Measurements from ENCODE around the gene ZNF740.

The ZNF740 gene

DNA sequence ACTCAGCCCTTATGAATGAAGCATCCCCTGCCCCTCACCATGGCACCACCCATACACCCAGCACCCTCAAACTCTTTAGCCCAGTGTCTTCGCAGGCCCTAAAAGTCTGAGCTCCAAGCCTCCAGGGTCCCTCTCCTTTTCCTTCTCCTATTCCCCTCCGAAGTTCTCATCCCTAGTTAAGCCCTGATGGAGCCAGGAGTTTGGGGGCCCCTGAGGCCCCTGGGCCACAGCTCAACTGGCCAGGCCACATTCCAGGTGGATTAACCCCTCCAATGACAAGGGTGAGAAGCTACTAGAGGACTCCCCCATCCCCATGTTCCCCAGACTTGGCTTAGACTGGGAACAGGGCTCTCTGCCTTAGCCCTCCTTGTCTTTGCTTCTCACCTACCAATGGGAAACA, 48.9 kb downstream of the ZNF740 start:
- no peaks in the 10 kb centered on the region for H3K9me3 ChIP-seq (ENCODE audit: insufficient read depth, low read depth, low read length)
- H3K9me2 ChIP-seq (replicated peaks; ENCODE audit: low read depth, low read length): no peaks in the 10 kb centered on the region
- peaks cover 19% of the 10 kb centered on the region for H3K4me1 ChIP-seq (ENCODE audit: insufficient read depth, low read length, poor library complexity, severe bottlenecking)
- H3K36me3 ChIP-seq (ENCODE audit: insufficient read depth, low read length): no peaks in the 10 kb centered on the region
- H4K20me1 ChIP-seq (ENCODE audit: insufficient read depth, low read length, poor library complexity, severe bottlenecking): no peaks in the 10 kb centered on the region
- H3K4me3 ChIP-seq (ENCODE audit: low read length, poor library complexity, severe bottlenecking): no peak overlapping the region
- H3F3A ChIP-seq (ENCODE audit: low read depth): no peaks in the 10 kb centered on the region
- no peak overlapping the region for H3K4me2 ChIP-seq (ENCODE audit: low read depth, low read length, poor library complexity, severe bottlenecking)
- H2AFZ ChIP-seq (ENCODE audit: low read length): no peak overlapping the region
- no peaks in the 10 kb centered on the region for H3K79me2 ChIP-seq (ENCODE audit: insufficient read depth, low read length)
- no peaks in the 10 kb centered on the region for H3K27me3 ChIP-seq (ENCODE audit: insufficient read depth, low read length, poor library complexity, severe bottlenecking)
- TF ChIP-seq, protein P1, sequence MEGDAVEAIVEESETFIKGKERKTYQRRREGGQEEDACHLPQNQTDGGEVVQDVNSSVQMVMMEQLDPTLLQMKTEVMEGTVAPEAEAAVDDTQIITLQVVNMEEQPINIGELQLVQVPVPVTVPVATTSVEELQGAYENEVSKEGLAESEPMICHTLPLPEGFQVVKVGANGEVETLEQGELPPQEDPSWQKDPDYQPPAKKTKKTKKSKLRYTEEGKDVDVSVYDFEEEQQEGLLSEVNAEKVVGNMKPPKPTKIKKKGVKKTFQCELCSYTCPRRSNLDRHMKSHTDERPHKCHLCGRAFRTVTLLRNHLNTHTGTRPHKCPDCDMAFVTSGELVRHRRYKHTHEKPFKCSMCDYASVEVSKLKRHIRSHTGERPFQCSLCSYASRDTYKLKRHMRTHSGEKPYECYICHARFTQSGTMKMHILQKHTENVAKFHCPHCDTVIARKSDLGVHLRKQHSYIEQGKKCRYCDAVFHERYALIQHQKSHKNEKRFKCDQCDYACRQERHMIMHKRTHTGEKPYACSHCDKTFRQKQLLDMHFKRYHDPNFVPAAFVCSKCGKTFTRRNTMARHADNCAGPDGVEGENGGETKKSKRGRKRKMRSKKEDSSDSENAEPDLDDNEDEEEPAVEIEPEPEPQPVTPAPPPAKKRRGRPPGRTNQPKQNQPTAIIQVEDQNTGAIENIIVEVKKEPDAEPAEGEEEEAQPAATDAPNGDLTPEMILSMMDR (conservative IDR thresholded peaks at IDR 0.05; ENCODE audit: low read length): no peak
- TF ChIP-seq EZH2phosphoT487 (IDR thresholded peaks at IDR 0.05; ENCODE audit: borderline replicate concordance): no peak
- H3K9ac ChIP-seq (ENCODE audit: low read depth, low read length, poor library complexity, severe bottlenecking): no peak overlapping the region

DNA sequence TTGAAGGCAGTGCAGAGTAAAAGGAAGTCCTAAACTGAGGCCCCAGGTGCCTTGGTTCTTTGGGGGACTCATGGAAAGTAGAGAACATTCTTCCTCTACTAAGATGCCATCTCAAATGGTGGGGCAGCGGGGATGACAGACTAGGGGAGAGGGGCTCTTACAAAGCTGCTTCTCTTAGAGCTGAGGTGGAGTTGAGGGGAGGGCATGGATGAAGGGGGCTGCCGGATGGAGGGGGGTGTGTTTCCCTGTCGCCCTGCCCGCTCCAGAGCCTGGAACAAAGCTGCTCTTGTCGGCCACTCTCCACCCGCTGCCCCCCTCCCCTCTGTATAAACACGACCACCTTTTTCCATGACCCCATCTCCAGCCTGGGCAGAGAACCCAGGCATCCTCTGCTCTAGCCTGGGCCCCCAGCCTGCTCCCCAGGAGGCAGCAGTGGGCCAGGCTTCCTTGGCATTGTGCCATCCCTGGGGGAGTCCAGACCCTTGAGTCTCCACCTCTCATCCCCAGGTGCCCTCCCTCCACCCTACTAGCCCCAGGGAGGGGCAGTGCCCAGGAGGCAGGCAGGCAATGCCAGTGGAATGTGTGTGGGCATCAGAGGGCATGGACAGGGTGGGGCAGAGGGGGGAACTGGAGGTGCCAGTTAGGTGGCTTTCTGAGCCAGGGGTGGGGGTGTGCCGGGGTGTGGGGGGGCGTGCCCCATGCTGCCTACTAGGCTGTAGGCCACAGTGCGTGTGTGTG, 49.8 kb downstream of the ZNF740 start:
- H3K9me3 ChIP-seq (ENCODE audit: insufficient read depth, low read depth, low read length): no peaks in the 10 kb centered on the region
- H3K79me2 ChIP-seq (ENCODE audit: insufficient read depth, low read length): no peaks in the 10 kb centered on the region
- no peak overlapping the region for H3K4me2 ChIP-seq (ENCODE audit: low read depth, low read length, poor library complexity, severe bottlenecking)
- no peaks in the 10 kb centered on the region for H3K36me3 ChIP-seq (ENCODE audit: insufficient read depth, low read length)
- no peak overlapping the region for H2AFZ ChIP-seq (ENCODE audit: low read length)
- H3K4me3 ChIP-seq (ENCODE audit: low read length, poor library complexity, severe bottlenecking): no peak overlapping the region
- H4K20me1 ChIP-seq (ENCODE audit: insufficient read depth, low read length, poor library complexity, severe bottlenecking): no peaks in the 10 kb centered on the region
- no peak overlapping the region for H3K9ac ChIP-seq (ENCODE audit: low read depth, low read length, poor library complexity, severe bottlenecking)
- no peaks in the 10 kb centered on the region for H3K27me3 ChIP-seq (ENCODE audit: insufficient read depth, low read length, poor library complexity, severe bottlenecking)
- peaks cover 13% of the 10 kb centered on the region for H3K4me1 ChIP-seq (ENCODE audit: insufficient read depth, low read length, poor library complexity, severe bottlenecking)
- H3K9me2 ChIP-seq (replicated peaks; ENCODE audit: low read depth, low read length): no peaks in the 10 kb centered on the region
- H3F3A ChIP-seq (ENCODE audit: low read depth): no peaks in the 10 kb centered on the region
- TF ChIP-seq, protein P1 (conservative IDR thresholded peaks at IDR 0.05; ENCODE audit: low read length): no peak
- TF ChIP-seq EZH2phosphoT487 (IDR thresholded peaks at IDR 0.05; ENCODE audit: borderline replicate concordance): no peak

DNA sequence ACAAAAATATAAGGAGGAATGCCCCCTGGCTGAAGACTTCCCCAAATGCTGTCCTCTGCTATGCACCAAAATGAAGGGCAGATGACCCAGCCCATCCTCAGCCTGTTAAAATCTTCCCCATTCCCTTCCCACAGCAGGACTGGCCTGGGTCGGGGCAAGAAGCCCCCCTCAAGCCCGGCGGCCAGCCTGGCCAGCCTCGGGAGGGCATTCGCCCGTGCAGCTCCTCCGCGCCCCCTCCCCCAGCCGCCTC, 51.1 kb downstream of the ZNF740 start:
- H3K9me3 ChIP-seq (ENCODE audit: insufficient read depth, low read depth, low read length): no peaks in the 10 kb centered on the region
- no peaks in the 10 kb centered on the region for H3F3A ChIP-seq (ENCODE audit: low read depth)
- no peak for TF ChIP-seq EZH2phosphoT487 (IDR thresholded peaks at IDR 0.05; ENCODE audit: borderline replicate concordance)
- TF ChIP-seq, protein P1 (conservative IDR thresholded peaks at IDR 0.05; ENCODE audit: low read length): no peak
- peaks cover 20% of the 10 kb centered on the region for H3K4me1 ChIP-seq (ENCODE audit: insufficient read depth, low read length, poor library complexity, severe bottlenecking)
- no peak overlapping the region for H3K4me3 ChIP-seq (ENCODE audit: low read length, poor library complexity, severe bottlenecking)
- no peaks in the 10 kb centered on the region for H3K36me3 ChIP-seq (ENCODE audit: insufficient read depth, low read length)
- H3K79me2 ChIP-seq (ENCODE audit: insufficient read depth, low read length): no peaks in the 10 kb centered on the region
- H3K9ac ChIP-seq (ENCODE audit: low read depth, low read length, poor library complexity, severe bottlenecking): no peak overlapping the region
- H2AFZ ChIP-seq (ENCODE audit: low read length): no peak overlapping the region
- no peak overlapping the region for H3K4me2 ChIP-seq (ENCODE audit: low read depth, low read length, poor library complexity, severe bottlenecking)
- H3K27me3 ChIP-seq (ENCODE audit: insufficient read depth, low read length, poor library complexity, severe bottlenecking): no peaks in the 10 kb centered on the region
- H4K20me1 ChIP-seq (ENCODE audit: insufficient read depth, low read length, poor library complexity, severe bottlenecking): no peaks in the 10 kb centered on the region
- H3K9me2 ChIP-seq (replicated peaks; ENCODE audit: low read depth, low read length): no peaks in the 10 kb centered on the region
